ENCODE measurements around the gene BMPR1B.

BMPR1B gene

DNA sequence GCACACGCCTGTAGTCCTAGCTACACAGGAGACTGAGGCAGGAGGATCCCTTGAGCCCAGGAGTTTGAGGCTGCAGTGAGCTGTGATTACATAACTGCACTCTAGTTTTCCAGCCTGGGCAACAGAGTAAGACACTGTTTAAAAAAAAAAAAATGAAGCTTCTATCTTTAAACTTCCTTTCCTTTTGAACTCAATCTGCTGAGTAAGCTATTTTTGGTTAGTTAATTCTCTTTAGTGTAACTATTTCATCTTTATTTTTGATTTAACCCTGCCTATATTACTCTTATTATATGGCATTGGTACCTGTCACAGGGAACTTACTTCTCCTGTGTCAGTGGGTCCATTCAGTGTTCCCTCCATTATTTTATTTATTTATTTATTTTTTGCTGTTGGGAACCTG, 160.8 kb downstream of the BMPR1B start:
- DNase-seq, result no peak

DNA sequence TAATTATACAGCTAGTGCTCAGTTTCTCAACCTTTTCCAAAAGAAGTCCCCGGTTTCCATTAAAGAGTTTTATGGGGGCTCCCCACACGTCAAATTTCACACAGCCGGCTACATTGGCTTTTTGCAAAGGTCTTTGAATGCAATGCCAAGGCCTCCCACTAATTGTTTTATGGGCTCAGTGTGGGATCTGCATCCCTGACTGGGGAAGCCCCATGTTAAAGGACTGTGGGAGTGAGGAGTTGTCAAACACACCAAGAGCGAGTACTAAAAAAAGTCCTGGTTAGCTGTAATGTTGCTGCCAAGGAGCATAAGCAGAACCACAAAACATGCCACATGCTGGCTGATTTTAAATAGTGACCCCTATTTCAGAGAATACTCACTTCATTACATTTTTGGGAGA, 162.6 kb downstream of the BMPR1B start:
- no peak for DNase-seq

DNA sequence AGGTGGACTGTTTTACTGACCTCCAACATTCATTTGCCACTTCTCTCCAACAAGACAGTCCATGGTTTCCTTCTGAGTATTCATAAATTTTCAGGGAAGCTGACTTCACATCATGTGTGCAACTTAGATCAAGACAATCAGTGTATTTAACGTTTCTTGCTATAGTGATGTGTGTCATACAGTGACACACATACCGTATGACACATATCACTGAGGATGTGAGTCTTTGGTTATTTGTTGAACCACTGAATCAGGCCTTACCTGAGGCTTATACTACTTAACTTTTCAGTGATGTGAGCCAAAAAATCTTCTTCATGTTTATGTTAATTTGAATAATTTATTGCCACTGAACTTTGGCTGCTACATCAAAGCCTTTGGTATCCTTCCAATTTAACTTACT, 166.8 kb downstream of the BMPR1B start:
- DNase-seq, result no peak

DNA sequence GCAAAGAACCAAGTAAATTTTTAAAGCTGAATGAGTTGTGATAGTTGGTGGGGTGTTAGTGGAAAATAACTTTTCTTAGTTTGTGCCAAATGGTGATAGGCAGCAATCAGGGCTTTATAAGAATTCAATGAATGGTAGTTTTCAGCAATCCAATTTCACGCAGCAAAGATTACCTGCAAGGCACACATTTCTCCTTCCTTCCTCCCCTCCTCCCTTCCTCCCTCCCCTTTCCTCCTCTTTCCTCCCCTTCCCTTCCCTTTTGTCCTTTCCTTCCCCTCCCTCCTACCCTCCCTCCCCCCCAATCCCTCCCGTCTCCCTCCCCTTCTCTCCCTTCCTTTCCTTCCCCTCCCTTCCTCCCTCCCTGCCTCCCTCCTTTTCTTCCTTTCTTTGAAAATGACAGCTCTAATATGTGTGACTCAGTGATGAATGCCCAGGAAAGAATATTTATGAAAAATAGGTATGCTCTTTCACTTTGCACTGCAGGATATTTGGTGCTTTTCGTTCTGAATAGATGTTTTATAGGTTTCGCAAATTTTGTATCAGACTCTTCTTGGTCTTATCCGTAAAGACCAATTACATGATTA, 168.1 kb downstream of the BMPR1B start:
- no peak for DNase-seq

DNA sequence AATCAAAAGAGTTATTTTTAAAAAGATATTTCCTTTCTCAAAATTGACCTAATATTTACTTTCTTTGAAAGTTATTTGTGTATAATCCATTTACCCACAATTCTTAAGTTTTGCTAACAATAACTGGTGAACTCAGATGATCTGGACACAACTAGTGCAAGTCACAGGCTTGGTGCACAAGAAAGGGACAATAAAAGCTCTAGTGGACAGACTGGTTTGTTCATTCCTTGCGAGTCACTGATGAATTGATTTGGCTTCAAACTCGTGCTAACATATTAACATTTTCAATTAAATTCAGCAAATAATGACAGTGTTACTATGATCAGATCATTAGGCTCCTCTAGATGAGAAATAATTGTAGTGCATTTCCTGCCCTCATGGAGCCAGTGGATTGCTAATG, 169.2 kb downstream of the BMPR1B start:
- no peak for DNase-seq

DNA sequence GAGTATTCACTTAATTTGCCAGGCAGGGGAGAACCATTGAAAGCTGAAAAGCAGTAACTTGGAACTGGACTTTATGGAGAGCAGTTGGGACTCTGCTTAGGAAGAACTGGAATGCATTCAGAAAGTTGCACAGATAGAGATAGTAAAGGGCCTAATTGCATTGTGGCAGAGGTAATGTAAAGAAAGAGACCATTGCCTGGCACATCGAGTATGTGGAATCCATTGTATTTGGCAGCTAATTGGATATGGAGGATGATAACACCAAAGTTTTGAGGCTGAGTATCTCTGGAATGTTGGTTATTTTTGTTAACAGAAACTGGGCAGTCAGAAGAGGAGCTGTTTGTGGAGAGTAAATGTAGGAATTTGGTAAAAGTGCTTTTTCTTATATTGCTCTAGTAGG, 169.9 kb downstream of the BMPR1B start:
- no peak for DNase-seq

DNA sequence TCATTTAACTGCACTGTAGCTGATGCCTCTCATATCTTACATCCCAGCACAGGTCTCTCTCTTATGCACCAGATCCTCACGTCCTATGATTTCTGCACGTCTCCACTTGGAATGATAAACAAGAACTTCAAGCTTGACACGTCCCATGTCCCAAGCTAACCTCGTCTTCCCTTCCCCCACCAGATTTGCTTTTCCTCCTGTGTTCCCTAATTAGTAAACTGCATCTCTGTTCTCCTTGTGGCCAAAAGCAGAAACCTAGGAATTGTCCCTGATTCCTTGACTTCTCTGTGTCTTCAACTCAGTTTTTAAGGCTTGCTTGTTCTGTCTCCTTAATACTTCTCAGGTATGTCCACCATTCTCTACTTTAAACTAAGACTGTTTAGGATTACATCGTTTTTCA, 171.9 kb downstream of the BMPR1B start:
- no peak for DNase-seq

DNA sequence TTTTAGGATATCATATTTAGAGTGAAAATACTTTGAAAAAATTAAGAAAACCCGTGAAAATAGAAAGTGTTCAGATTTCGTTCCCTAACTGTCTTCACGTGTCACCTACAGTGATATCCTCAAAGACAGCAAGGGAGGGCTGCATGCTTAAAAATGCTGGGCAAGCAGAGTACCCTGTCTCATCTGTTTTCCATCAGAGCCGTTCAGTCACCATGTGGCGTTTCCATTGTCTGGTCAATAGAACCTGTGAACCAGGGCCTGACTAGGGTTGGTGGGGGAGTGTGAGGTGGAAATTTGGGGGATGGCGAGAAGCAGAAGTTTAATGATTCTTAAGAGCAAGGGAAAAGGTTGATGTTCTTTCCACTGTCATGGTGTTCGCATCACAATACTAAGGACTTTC, 173.9 kb downstream of the BMPR1B start:
- DNase-seq, result no peak

DNA sequence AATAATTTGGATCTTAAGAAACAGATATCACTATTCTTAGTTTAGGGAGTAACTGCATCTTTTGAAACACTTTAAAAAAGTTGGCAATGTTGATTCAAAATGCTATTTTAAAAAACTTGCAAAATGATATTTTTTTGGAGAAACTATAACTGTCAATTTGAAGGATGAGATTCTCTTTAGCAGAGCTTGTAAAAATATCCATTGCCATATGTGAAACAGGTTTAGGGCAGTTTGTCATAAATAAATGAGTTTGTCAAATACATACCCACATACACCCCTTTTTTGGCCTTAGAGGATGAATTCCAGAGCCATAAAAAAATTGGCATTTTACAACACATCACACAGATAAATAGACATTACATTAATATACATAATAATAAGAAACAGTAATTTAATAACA, 174.6 kb downstream of the BMPR1B start:
- no peak for DNase-seq

DNA sequence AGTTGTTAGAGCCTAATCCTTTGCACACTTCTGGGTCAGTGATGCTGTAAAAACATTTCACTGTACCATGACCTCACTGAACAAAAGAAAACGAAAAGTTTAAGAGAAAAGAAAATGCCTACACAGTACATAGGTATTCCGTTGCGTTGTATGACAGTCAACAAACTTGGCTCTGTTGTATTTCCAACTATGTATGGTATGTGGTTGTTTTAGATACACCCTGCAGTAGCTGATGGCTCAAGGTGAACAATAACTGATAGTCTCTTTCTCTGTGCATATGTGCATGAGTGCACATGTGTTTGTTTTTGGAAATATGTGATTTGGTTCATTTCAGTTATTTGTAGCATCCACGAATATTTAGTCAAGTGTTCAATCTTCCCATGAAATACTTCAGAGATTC, 176.0 kb downstream of the BMPR1B start:
- no peak for DNase-seq

DNA sequence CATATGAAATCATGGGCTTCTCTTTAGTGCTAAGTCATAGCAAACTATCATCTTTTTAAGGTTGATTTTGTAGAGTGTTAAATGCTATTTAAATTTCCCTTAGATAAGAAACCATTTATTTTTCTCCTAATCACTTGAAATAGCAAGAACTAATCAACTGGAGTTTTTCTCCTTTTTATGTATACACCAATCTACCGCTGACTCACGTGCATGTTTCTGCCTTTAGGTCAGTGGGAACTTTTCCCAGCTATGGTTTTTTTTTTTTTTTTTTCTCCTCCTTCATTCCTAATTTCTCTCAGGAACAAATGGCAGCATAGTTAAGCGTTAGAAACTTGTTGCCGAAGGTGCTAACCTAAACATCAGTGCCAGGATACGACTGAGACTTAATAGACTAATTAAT, 176.4 kb downstream of the BMPR1B start:
- DNase-seq, result no peak

DNA sequence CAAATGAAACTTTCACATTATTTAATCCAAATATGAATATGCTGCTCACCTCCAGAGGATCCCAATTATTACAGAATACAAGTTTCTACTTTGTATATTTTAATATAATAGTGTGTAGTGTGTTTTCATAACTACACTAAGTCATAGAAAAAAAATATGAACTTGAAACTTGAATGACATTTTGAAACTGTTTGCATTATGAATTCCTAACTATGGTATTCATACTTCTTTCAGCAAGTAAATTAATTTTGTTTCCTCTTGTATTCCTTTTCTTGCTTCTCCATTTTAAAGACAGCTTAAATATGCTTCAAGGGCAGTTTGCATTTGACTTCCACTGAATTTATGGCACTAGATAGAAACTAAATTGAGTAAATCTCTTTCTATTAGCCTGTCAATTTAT, 177.1 kb downstream of the BMPR1B start:
- no peak for DNase-seq

DNA sequence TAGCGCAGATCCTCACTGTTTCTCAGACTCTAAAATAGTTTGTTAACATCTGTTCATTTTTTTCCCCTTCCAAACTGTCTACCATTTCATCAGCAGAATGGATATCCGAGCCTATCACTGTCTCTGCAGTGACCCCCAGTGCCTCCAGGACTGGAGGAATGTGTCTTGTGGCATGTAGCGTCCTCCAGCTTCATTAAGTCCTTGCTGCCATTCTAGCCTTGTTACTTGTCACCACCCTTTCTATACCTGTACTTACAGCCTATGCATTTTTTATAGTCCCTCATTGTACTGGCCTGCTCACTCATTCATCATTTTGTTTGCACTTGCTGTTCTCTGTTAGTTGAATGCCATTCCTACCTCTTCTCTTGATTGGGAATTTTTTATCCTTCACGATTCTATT, 179.1 kb downstream of the BMPR1B start:
- DNase-seq, result no peak

DNA sequence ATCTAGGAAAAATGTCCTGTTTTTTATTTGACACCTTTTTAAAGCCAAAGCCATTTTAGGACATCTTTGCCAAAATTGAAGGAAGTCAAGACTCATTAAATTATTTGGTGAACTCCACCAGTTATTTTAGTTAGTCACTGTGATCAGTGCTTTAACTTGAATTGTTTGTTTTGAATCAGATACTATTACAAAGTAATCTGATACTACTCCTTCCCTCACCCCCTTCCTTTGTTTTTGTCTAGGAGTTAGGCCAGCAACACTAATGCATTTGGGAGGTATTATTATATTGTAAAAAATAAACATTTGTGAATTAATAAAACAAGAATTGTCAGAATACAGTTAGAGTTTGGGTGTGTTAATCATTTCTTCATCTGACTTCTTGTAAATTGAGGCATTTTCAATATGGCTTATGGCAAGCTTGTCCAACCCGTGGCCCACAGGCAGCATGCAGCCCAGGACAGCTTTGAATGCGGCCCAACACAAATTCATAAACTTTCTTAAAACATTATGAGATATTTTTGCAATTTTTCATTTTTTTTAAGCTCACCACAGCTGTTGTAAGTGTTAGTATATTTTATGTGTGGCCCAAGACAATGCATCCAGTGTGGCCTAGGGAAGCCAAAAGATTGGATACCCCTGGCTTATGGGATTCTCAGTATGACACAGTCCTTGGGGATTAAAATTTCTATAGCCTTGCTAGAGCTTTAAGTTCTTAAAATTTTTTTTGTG, 182.2 kb downstream of the BMPR1B start:
- DNase-seq, result no peak

DNA sequence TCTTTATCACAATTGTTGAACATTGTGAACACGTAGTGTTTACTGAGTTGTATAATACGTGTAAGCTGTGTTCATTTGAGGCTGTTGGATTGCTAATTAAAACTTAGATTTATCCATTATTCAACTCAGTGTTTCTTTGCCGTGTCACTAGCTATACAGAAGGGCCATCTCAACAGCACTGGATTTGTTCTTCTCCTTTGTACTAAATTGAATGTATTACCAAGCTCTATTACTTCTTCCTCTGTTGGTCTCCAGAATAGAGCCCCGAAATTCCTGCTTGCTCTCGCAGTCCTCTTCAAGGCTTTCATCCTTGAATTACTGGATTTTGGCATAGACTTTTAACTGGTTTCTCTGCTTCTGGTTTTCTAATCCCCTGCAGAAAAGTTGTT, 182.8 kb downstream of the BMPR1B start:
- DNase-seq, result no peak

DNA sequence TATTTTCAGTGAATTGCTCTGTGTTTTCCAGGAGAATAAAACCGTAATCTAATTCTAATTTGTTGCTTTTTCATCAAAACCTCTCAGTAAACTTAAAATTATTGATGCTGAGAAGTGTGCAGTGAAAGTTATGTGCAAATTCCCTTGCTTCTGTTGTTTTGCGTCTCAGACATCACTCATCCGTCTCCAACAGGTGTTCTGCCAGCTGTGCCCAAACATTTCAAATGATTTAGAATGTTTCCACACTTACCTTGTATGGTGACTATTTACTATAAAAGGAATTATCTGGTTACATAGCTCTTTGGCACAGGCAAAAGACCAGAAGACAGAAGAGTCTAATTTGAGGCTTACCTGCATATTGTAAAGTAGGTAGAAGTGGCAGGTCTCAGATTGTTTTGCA, 184.0 kb downstream of the BMPR1B start:
- no peak for DNase-seq

DNA sequence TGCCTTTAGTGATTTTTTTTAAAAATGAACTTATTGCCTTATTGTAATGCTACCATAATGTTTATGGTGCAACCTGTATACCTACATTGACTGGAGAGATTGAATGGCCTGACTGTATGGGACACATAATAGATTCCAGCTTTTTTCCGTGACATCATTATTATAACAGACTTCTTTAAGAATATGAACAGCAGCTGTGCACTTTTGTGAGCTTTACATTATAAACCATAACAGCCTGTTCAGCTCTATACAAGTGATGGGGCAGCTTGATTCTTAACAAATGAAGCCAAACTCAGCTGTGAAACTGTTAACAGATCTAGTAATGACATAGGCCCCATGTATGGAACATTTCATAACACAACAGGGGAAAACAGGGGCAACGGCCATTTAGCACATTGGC, 187.0 kb downstream of the BMPR1B start:
- no peak for DNase-seq

DNA sequence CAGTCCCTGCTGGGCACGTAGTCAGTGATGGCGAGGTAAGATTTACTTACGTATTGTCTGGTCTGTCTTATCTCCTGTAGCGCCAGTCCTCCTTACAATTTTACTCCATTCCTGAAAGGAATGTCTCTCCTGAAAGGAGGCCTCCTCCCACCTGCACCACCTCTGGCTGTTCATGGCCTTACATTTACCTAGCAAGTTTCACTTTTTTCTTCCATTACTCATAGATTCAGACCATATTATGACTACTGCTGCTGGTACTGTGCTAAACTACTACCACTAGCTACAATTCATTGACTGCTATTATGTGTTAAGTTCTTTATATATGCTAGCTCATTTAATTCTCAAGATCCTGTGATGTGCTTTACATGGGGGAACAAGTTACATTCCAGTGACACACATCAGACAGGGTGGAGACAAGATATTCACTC, 189.9 kb downstream of the BMPR1B start:
- no peak for DNase-seq

DNA sequence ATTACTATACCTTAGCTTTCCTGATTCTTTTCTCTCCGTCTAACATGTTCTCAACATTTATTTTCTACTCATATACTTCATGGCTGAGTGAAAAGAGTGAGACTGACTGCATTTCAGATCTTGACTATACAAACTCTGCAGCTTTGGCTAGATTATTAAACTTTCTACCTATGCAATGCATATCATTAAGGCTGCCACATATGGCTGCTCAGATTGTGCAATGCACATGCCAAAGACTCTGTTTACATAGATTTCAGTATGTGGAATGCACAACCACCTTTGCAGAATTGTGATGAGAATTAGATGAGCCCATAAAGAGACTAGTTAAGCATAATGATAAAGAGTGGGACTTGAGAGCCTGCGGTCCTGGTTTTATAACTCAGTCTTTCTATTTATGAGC, 196.5 kb downstream of the BMPR1B start:
- no peak for DNase-seq

DNA sequence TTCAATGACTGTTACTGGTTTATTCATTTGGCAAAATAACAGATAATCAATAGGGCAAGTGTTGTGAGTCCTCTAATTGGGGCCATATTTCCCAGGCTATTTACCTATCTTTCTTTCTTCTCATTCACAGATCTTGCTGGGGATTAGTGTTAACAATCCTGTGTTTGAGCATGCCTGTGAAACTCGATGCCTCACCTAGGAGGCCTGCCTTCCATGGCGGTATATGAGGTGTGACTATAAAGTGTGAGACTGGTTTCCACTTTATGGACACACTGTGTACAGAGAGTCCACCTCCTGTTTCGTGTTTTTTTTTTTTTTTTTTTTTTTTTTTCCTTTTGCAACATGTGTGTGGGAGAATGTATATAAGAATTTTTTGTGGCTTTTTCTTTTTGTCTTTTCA, 199.3 kb downstream of the BMPR1B start:
- DNase-seq, result no peak

DNA sequence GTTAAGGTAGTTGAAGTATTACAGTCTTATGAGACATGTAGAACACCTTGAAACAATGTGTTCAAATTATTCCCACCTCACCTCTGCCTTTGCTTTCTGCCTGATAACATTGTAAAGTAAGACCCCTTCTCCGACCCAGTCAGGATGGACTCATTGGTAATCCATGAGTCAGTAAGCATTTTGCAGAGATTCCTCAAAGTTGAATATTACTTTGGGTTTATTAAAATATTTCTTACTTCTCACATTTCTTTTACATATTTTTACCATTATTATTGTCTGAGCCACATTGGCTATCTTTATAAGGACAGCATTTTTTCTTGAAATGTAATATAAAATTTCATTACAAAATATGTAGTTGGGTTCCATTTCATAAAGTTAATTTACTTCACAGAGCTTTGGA, 201.6 kb downstream of the BMPR1B start:
- DNase-seq, result no peak

DNA sequence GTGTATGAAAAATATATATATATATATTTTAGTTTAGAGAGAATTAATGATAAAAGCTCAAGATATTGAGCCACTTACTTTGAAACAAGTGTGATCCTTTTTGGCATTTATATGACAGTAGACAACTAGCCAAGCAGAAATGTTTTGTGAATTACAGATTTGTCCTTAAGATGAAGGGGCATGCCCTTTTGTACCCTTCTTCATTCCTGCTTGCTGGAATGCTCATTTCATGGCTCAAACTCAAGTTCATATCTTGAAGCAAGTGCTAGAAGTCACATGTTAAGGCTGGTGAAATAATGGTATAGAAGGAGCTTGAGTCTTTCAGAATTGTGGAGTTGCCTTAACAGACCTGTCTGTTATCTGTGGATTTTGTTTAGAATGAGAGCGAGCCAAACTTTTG, 203.0 kb downstream of the BMPR1B start:
- no peak for DNase-seq

DNA sequence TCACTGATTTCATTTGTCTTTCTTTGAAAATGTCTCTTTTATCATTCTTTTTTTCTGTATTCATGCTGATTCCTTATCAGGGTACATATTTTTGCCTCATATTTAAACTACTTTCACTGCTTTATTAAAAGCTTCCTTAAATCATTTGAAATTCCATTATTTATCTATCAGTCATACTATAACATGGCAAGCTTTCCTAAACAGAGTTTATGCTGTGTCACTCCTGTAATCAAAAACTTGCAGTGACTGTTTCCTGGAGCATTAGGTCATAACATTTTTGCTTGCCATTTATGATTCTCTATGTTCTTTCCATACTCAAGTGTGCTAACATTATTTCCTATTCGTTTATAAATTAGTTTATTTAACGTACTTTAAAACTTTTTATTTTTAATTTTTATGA, 203.7 kb downstream of the BMPR1B start:
- no peak for DNase-seq

DNA sequence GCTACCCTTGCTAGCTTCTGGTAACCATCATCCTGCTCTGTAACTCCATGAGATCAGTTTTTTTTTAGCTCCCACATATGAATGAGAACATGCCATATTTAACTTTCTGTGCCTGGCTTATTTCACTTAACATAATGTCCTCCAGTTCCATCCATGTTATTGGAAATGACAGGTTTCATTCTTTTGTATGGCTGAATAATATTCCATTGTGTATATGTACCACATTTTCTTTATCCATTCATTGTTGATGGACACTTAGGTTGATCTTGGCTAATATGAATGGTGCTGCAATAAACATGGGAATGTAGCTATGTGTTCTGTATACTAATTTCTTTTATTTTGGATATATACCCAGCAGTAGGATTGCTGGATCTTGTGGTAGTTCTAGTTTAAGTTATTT, 204.7 kb downstream of the BMPR1B start:
- no peak for DNase-seq

DNA sequence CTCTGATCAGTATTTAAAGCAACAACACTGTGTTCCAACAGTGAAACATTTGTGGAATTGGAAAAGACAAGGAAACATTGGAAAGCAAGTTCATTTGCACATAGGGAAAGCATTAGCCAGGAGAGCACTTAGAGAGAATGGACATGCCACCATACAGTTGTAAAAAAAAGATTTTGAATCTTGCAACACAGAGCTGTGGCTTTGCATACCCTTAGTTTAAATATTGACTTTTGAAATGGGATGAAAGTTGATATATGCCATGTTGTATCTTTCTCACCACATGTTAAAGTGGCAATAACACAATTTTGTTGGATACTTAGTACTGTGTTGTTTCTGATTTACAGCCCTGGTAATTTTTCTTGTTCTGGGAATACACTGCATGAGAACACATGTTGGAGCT, 208.1 kb downstream of the BMPR1B start:
- DNase-seq, result no peak

Data from NCI-H1436 treated with DMSO at 0.1 percent for 48 hours (cell line).